GM19023 (cell line): ENCODE measurements around the gene IQGAP2.
A peak's percentile ranks its signal among the peaks of the same experiment; 100 is the strongest.

ENCODE experiments used
- ATAC-seq: cut with Tn5 transposase; IDR thresholded peaks from one replicate; pipeline ENCODE4 v1.9.1; 2021; ENCODE audit warnings: mild to moderate bottlenecking, moderate library complexity; ENCODE audit not compliant: unreplicated experiment

The IQGAP2 gene

GRCh38 chr5:76560952-76561891 lies 158.1 kb downstream of the IQGAP2 start:
- ATAC-seq = no peak

DNA sequence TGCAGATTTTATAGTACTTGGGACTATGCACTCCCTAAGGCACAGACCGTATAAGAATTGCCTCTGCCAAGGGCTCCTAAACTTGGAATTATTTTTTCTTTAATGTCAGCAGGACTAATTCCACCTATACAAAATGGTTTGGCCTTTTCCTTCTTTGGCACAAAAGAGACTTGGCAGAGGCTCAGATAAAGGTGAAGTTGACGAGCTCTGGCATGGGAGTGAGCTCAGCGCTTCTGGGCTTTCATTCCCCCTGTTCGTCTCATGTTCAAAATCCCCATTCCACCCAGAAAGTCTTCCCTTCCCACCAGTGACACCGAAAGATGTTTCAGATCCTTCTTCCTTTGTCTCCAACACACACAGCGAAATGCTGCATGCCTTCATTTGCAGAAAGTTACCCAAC lies 158.9 kb downstream of the IQGAP2 start:
- ATAC-seq = no peak

DNA sequence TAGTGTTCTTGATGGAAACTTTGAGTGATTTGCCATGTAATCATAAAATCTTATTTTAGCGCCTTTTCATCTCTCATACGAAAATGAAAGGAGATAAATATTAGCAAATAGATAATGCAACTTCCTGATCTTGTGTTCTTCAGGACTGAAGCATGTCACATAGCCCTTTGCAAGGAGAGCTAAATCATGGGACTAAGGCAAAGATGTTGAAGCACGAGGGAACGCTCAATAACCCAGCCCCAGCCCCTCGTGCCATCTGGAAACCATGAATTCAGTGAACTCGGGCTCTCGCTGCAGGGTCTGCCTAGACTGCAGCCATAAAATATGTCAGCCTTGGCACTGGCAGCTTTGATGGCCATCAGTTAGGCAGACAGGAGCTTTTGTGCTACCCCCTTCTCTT lies 161.9 kb downstream of the IQGAP2 start:
- no peak for ATAC-seq

- no peak for ATAC-seq
Measured at GRCh38 chr5:76570153-76570552, 167.1 kb downstream of the IQGAP2 start.

DNA sequence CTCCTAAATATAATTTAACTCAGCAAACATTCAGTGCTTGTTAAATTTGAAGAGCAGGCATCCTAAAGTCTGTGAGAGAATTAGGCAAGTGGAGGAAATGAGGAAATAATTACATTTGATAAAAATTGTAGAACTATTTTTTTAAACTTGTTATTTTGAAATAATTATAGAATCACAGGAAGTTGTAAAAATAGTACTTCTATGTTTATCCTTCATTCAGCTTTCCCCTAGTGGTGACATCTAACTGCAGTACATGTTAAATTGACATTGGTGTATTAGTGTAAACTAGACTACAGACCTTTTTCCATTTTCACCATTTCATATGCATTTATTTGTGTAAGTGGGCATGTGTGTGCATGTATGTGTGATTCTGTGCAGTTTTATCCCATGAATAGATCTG lies 168.5 kb downstream of the IQGAP2 start:
- ATAC-seq = no peak

GRCh38 chr5:76576450-76576849 lies 173.4 kb downstream of the IQGAP2 start:
- no peak for ATAC-seq

DNA sequence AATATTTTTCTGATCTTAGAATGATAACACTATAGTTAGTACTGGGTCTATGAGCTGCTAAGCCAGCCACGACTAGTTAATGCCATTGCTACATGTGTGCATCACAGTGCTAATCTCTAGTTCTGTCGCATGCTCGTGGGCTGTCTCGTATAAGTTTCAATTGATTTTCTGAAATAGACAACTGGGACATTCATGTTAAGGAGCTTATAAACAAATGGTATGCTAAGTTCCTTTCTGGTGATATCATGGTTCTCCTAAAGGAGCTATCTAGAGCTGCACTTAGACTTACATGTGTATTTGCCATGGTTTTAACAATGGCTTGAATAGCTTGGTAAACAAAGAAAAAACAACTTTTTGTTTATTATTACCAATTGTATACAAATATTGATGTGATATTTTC lies 173.9 kb downstream of the IQGAP2 start:
- no peak for ATAC-seq

- ATAC-seq = no peak
Measured at GRCh38 chr5:76579166-76579937, 176.3 kb downstream of the IQGAP2 start.

DNA sequence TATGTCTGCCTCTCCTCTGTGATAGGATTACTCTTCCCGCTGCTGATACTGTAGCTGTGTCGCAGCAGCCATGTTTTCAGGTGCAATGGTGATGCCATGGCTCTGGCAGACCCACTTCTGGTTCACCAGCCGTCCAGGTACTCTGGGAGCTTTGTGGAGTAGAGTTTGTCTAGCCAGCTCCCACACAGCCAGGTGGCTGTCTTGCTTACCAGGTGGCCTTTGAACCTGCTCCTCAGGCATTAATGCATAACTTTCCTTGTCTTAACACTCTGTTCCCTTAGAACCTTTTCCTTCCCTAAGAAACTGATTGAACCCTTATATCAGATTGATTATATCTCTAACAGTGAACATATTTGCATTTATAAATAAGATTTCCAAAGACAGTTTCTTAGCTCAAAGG lies 177.9 kb downstream of the IQGAP2 start:
- no peak for ATAC-seq

DNA sequence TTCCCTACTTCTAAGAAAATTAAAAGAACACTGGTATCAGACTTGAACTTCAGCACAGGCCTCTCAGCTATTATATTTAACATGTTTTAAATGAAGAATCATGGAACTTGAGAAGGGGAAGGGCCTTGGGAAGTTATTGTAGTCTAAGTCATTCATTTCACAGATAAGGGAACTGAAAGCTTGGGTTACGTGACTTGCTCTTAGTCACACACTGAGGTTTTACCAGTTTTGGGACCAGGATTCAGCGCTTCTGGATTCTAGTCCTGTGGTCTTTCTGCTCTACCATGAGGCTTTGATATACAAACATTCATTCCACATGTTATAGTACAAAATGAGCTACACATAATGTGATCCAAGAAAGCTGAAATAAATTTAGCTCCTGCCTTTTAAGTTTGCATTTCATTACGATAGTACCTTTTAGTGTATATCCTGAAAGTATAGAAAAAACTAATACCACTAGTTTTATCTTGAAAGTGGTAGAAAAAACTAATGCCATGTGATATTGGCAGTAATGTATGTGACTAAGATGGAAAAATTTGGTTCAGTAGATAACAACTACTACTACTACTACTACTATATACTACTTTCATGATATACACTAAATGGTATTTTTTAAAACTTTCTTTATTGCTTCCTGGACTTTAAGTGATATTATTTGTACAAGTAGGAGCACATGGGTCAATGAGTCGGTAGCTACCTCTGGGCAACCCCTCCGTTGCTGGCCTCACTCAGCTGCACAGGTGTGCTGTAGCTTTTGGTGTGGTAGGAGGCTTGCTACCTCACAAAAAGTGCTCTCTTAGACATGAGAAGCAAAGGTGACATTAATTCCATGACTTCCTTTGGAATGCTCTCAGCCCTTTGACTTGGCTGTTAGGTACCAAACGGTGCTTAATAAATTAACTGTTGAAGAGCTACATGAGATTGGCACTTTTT lies 179.4 kb downstream of the IQGAP2 start:
- ATAC-seq = peak; percentile 89

GRCh38 chr5:76583163-76584047 lies 180.3 kb downstream of the IQGAP2 start:
- no peak for ATAC-seq

DNA sequence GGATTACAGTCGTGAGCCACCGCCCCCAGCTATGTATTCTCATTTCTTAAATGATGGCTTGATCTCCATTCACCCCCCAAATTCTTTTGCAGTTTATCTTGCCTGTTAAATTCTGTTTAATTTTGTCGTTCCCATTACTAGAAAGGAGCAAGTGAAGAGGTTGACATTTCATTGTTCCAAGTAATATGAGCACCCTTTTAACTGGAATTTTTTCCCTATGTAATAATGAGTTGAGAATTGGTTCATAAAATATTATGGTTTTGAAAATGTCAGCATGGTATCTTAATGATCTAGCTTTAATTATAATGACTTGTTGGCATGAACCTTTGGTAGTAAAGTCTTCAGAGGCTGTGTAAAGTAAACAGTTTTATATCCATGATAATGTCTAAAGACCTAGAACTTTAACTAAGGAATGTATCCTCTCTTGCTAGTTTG lies 182.7 kb downstream of the IQGAP2 start:
- ATAC-seq = no peak

GRCh38 chr5:76586531-76586930 lies 183.4 kb downstream of the IQGAP2 start:
- ATAC-seq = no peak

- ATAC-seq = peak; percentile 95
Measured at GRCh38 chr5:76590027-76590426, 186.9 kb downstream of the IQGAP2 start.

GRCh38 chr5:76591366-76591765 lies 188.3 kb downstream of the IQGAP2 start:
- ATAC-seq = no peak

DNA sequence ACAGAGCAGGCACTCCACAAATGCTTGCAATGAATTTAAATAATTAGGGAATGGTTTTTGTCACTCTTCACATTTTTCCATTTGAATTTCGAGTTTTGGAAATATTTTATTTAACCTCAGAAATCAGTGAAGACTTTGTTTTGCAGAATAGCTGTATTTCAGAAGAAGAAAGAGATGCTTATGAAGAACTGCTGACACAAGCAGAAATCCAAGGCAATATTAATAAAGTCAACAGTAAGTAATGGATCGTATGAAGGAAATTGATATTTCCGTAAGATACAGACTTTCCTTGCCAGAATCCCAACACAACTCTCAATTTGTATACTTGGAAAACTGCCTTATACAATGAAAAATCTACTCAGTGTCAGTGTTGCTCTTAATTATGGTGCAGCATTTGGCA lies 189.6 kb downstream of the IQGAP2 start:
- no peak for ATAC-seq

GRCh38 chr5:76594107-76594506 lies 191.0 kb downstream of the IQGAP2 start:
- no peak for ATAC-seq

- ATAC-seq = no peak
Measured at GRCh38 chr5:76595755-76596481, 192.8 kb downstream of the IQGAP2 start.

- no peak for ATAC-seq
Measured at GRCh38 chr5:76598531-76598930, 195.4 kb downstream of the IQGAP2 start.
